ENCODE results near the gene WDR5B. TPM values are rescaled to one million over a fixed set of nuclear protein-coding genes. Genes with fewer than 3 reads are reported as not detected.
A peak's percentile ranks its signal among the peaks of the same experiment; 100 is the strongest.

WDR5B gene
- total RNA-seq, 1 donor from 2014 or later: 5.6 TPM

- Mint-ChIP-seq H3K27ac (no peak overlapping the region), H3K4me1 (ENCODE audit: low read depth) (peaks cover 9% of the 10 kb centered on the region), H3K9me3 (no peaks in the 10 kb centered on the region), H3K36me3 (ENCODE audit: low read depth) (peaks cover 27% of the 10 kb centered on the region), H3K27me3 (ENCODE audit: insufficient read depth) (no peaks in the 10 kb centered on the region), H3K4me3 (no peak overlapping the region)
- intact Hi-C loops (cut with micrococcal nuclease): no loop called here
- DNase-seq (ENCODE audit: low spot score): no peak
These were observed 12.4 kb downstream of the WDR5B start for GRCh38 chr3:122403489-122403888.

DNA sequence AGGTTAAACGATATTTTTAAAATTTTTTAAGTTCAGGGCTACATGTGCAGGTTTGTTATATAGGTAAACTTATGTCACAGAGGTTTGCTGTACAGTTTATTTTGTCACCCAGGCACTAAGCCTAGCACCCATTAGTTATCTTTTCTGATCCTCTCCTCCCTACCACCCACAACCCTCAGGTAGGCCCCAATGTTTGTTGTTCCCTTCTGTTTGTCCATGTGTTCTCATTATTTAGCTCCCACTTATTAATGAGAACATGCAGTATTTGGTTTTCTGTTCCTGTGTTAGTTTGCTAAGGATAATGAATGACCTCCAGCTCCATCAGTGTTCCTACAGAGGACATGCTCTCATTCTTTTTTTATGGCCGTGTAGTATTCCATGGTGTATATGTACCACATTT, 16.9 kb downstream of the WDR5B start:
- H3K36me3 Mint-ChIP-seq (ENCODE audit: low read depth): peaks cover 21% of the 10 kb centered on the region
- intact Hi-C loops (cut with micrococcal nuclease): no loop called here
- no peaks in the 10 kb centered on the region for H3K27me3 Mint-ChIP-seq (ENCODE audit: insufficient read depth)
- H3K4me1 Mint-ChIP-seq (ENCODE audit: low read depth): peaks cover 44% of the 10 kb centered on the region
- no peaks in the 10 kb centered on the region for H3K9me3 Mint-ChIP-seq
- DNase-seq (ENCODE audit: low spot score): no peak
- H3K4me3 Mint-ChIP-seq: no peak overlapping the region
- H3K27ac Mint-ChIP-seq: no peak overlapping the region

- intact Hi-C loops (cut with micrococcal nuclease): no loop called here
- Mint-ChIP-seq H3K4me1 (ENCODE audit: low read depth) (peaks cover 37% of the 10 kb centered on the region), H3K36me3 (ENCODE audit: low read depth) (peaks cover 12% of the 10 kb centered on the region), H3K27me3 (ENCODE audit: insufficient read depth) (no peaks in the 10 kb centered on the region), H3K4me3 (no peak overlapping the region), H3K27ac (peak overlapping the region; percentile 51), H3K9me3 (no peaks in the 10 kb centered on the region)
- no peak for DNase-seq (ENCODE audit: low spot score)
These were observed 18.7 kb downstream of the WDR5B start for GRCh38 chr3:122397201-122397600.

- DNase-seq (ENCODE audit: low spot score): no peak
- no peak overlapping the region for H3K27ac Mint-ChIP-seq
- H3K36me3 Mint-ChIP-seq (ENCODE audit: low read depth): peaks cover 12% of the 10 kb centered on the region
- intact Hi-C loops (cut with micrococcal nuclease): no loop called here
- no peaks in the 10 kb centered on the region for H3K27me3 Mint-ChIP-seq (ENCODE audit: insufficient read depth)
- H3K9me3 Mint-ChIP-seq: no peaks in the 10 kb centered on the region
- no peak overlapping the region for H3K4me3 Mint-ChIP-seq
- peaks cover 37% of the 10 kb centered on the region for H3K4me1 Mint-ChIP-seq (ENCODE audit: low read depth)
These were observed 19.4 kb downstream of the WDR5B start for GRCh38 chr3:122396511-122396910.

DNA sequence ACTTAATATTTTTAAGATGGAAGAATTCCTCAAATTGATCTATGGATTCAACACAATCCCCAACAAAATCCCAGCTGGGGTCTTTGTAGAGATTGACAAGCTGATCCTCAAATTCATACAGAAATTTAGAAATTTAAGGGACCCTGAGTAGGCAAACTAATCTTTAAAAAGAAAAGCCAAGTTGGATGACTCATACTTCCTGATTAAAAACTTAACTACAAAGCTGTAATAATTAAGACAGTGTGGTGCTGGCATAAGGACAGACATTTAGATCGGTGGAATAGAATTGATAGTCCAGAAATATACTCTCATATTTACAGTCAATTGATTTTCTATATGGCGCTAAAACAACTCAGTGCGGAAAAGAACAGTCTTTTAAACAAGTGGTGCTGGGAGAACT, 20.3 kb downstream of the WDR5B start:
- intact Hi-C loops (cut with micrococcal nuclease): loop anchor here (1.0 kb wide), 1 partner anchor 20 kb away; no protein-coding TSS in a partner anchor
- H3K27ac Mint-ChIP-seq: no peak overlapping the region

GRCh38 chr3:122394173-122394572, 21.7 kb downstream of the WDR5B start:
- no peak overlapping the region for H3K27ac Mint-ChIP-seq
- intact Hi-C loops (cut with micrococcal nuclease): no loop called here
- no peak for DNase-seq (ENCODE audit: low spot score)
- no peaks in the 10 kb centered on the region for H3K9me3 Mint-ChIP-seq
- peaks cover 10% of the 10 kb centered on the region for H3K36me3 Mint-ChIP-seq (ENCODE audit: low read depth)
- peaks cover 39% of the 10 kb centered on the region for H3K4me1 Mint-ChIP-seq (ENCODE audit: low read depth)
- no peaks in the 10 kb centered on the region for H3K27me3 Mint-ChIP-seq (ENCODE audit: insufficient read depth)
- H3K4me3 Mint-ChIP-seq: no peak overlapping the region

More for the DNA sequence above, 20.3 kb downstream of the WDR5B start:
- Mint-ChIP-seq H3K36me3 (ENCODE audit: low read depth) (peaks cover 12% of the 10 kb centered on the region), H3K27me3 (ENCODE audit: insufficient read depth) (no peaks in the 10 kb centered on the region), H3K9me3 (no peaks in the 10 kb centered on the region), H3K4me3 (no peak overlapping the region), H3K4me1 (ENCODE audit: low read depth) (peaks cover 37% of the 10 kb centered on the region)
- no peak for DNase-seq (ENCODE audit: low spot score)

- H3K27me3 Mint-ChIP-seq (ENCODE audit: insufficient read depth): no peaks in the 10 kb centered on the region
- peaks cover 46% of the 10 kb centered on the region for H3K4me1 Mint-ChIP-seq (ENCODE audit: low read depth)
- no peak overlapping the region for H3K27ac Mint-ChIP-seq
- intact Hi-C loops (cut with micrococcal nuclease): loop anchor here (1.0 kb wide), 3 partner anchors 140 to 286 kb away; no protein-coding TSS in a partner anchor
- no peaks in the 10 kb centered on the region for H3K9me3 Mint-ChIP-seq
- H3K36me3 Mint-ChIP-seq (ENCODE audit: low read depth): peaks cover 14% of the 10 kb centered on the region
- DNase-seq (ENCODE audit: low spot score): no peak
- H3K4me3 Mint-ChIP-seq: no peak overlapping the region
These were observed 22.7 kb downstream of the WDR5B start for GRCh38 chr3:122392868-122393844.

DNA sequence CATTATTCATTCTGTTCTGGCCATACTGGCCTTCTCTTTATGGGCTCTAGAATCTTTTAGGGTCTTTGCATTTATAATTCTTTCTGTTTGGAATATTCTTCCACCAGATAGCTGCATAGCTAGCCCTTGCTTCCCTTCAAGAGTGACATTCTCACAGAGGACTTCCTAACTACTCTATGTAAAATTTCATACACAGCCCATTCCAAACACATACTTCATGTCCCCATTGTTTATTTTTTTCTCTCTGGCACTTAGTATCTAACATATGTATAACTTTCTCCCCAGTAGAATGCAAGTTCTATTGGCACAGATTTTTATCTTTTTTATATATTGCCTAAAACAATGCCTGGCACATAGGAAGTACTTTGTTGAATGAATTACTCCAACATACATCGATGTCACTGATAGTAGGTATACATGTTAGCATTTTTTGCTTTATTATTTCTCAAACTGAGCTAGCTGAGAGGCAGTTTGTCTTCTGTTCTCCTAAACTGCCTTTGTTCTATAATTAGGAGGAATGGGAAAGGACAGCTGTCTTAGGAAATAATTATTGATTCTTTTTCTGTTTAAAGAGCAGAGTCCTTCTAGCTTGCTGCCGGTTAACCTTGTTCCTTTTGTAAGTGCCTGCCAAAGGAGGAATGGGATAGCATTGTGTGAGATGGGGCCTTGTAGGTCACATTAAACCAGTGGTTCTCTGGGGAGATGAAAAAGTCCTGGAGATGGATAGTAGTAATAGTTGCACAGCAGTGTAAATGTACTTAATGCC, 24.0 kb downstream of the WDR5B start:
- DNase-seq (ENCODE audit: low spot score): no peak
- intact Hi-C loops (cut with micrococcal nuclease): no loop called here
- Mint-ChIP-seq H3K27me3 (ENCODE audit: insufficient read depth) (no peaks in the 10 kb centered on the region), H3K27ac (no peak overlapping the region), H3K9me3 (no peaks in the 10 kb centered on the region), H3K36me3 (ENCODE audit: low read depth) (peaks cover 20% of the 10 kb centered on the region), H3K4me1 (ENCODE audit: low read depth) (peaks cover 53% of the 10 kb centered on the region), H3K4me3 (no peak overlapping the region)

DNA sequence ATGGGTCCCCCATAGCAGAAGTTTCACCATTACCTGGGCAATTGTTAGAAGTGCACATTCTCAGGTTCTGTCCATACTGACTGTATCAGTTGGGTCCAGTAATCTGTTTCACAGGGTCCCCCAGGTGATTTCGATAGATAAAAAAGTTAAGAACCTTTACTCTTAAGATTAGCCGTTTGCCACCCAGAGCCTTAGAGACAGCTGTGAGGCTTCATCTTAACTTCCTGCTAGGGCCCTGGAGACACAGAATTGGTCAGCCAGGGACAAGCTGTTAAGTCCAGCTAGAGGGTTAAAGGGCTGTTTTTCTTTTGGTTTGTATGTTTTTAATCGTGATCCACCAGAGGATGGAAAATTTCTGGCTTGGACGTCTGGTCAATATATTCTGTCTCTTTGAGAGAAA, 25.2 kb downstream of the WDR5B start:
- no peak overlapping the region for H3K4me3 Mint-ChIP-seq
- no peaks in the 10 kb centered on the region for H3K9me3 Mint-ChIP-seq
- intact Hi-C loops (cut with micrococcal nuclease): no loop called here
- H3K27ac Mint-ChIP-seq: no peak overlapping the region
- no peaks in the 10 kb centered on the region for H3K27me3 Mint-ChIP-seq (ENCODE audit: insufficient read depth)
- no peak for DNase-seq (ENCODE audit: low spot score)
- H3K4me1 Mint-ChIP-seq (ENCODE audit: low read depth): peaks cover 54% of the 10 kb centered on the region
- H3K36me3 Mint-ChIP-seq (ENCODE audit: low read depth): peaks cover 28% of the 10 kb centered on the region

- Mint-ChIP-seq H3K27ac (no peak overlapping the region), H3K36me3 (ENCODE audit: low read depth) (peaks cover 23% of the 10 kb centered on the region), H3K4me1 (ENCODE audit: low read depth) (peaks cover 52% of the 10 kb centered on the region), H3K9me3 (no peaks in the 10 kb centered on the region), H3K4me3 (no peak overlapping the region), H3K27me3 (ENCODE audit: insufficient read depth) (no peaks in the 10 kb centered on the region)
- no peak for DNase-seq (ENCODE audit: low spot score)
- intact Hi-C loops (cut with micrococcal nuclease): loop anchor here (10.0 kb wide), 1 partner anchor 1645 kb away; the partner anchor contains the start of genes GTF2E1 and RABL3
These were observed 26.0 kb downstream of the WDR5B start for GRCh38 chr3:122389892-122390291.

GRCh38 chr3:122389197-122389596, 26.7 kb downstream of the WDR5B start:
- H3K4me3 Mint-ChIP-seq: no peak overlapping the region
- peaks cover 22% of the 10 kb centered on the region for H3K36me3 Mint-ChIP-seq (ENCODE audit: low read depth)
- peaks cover 51% of the 10 kb centered on the region for H3K4me1 Mint-ChIP-seq (ENCODE audit: low read depth)
- H3K27me3 Mint-ChIP-seq (ENCODE audit: insufficient read depth): no peaks in the 10 kb centered on the region
- no peak overlapping the region for H3K27ac Mint-ChIP-seq
- DNase-seq (ENCODE audit: low spot score): no peak
- H3K9me3 Mint-ChIP-seq: no peaks in the 10 kb centered on the region
- intact Hi-C loops (cut with micrococcal nuclease): loop anchor here (10.0 kb wide), 1 partner anchor 1644 kb away; the partner anchor contains the start of genes GTF2E1 and RABL3

GRCh38 chr3:122387709-122388108, 28.2 kb downstream of the WDR5B start:
- DNase-seq (ENCODE audit: low spot score): no peak
- peaks cover 19% of the 10 kb centered on the region for H3K36me3 Mint-ChIP-seq (ENCODE audit: low read depth)
- intact Hi-C loops (cut with micrococcal nuclease): loop anchor here (10.0 kb wide), 1 partner anchor 1643 kb away; the partner anchor contains the start of genes GTF2E1 and RABL3
- H3K4me1 Mint-ChIP-seq (ENCODE audit: low read depth): peaks cover 48% of the 10 kb centered on the region
- H3K27ac Mint-ChIP-seq: no peak overlapping the region
- no peaks in the 10 kb centered on the region for H3K9me3 Mint-ChIP-seq
- no peak overlapping the region for H3K4me3 Mint-ChIP-seq
- H3K27me3 Mint-ChIP-seq (ENCODE audit: insufficient read depth): no peaks in the 10 kb centered on the region
